Frontal cortex (tissue), 4 donors: ENCODE data around the gene SH3RF3. TPM values are rescaled to one million over a fixed set of nuclear protein-coding genes. Genes with fewer than 3 reads are reported as not detected.

ENCODE experiments used
- DNase-seq, 2 donors: peaks; one replicate each; pipeline ENCODE4 v3.0.0; 2012; ENCODE audit warnings: low spot score in 2 of 2
- FAIRE-seq: peaks from 2 replicates; lab custom pipeline; 2012; peaks lifted over from hg19 to GRCh38; lab: Jason Lieb, UNC
- total RNA-seq: library from RNA; depleted of rRNA; stranded (reverse); fragments of >200 nt; gene quantifications from one replicate; pipeline ENCODE4 v1.2.3, GENCODE V29; 2014
- donor health status: control.
- donor health status: control.
- donor health status: control.

The SH3RF3 gene
- total RNA-seq, 1 donor from 2014 or later: 9.0 TPM

DNA sequence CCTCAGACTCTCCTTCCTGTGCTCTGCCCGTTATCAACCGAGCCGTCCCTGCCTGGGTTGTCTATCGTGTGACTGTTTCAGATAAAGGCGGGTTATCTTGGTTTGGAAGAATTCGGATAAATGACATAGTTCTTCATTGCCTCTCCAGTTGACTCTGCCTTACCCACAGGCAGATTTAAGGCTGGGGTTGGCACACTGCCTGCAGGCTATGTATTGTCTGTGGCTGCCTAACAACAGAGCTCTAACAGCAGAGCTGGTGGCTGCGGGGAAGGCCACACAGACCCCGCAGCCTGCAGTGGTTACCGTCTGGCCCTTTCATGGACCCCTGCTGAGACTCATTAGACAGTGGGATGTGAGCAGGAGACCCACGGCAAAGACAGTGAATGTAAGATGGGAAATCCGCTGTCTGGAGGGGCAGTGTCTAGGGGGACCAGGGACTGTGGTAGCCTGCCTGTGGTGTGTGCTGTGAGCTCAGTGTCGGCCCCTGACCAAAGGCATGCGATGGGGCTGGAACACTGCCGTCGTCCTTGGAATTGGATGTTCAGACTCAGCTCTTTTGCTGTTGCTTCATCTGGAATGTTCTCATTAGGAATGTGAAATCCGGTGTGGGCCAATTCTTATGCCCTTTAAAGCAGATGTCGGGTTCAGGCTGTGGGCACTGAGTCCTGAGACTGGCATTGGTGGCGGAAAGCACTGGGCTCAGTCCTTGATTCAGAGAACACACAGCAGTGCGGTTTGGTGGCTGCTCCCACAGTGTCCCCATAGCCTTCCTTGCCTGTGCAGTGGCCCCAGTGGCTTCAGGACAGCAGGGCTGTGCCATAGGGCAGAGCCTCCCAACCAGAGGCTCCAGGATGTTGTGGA, 44.5 kb downstream of the SH3RF3 start:
- FAIRE-seq (no peak), DNase-seq (no peak)

DNA sequence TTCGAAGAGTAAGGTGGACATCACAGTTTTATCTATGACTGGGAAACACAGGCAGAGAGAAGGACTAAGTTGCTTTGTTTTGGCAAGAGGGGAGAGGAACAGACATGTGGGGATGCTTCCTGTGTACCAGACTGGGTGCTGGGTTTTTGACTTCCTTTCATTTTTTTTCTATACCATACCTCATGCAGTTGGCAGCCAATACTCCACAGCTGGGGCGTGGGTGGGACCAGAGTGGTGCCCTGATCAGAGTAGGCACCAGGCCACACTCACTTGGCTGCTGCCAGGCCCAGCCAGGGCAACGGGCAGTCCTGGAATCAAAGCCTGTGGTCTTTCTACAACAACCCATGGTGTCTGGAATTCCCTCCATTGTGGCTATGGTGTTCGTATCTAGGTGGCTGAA, 45.2 kb downstream of the SH3RF3 start:
- DNase-seq (no peak), FAIRE-seq (no peak)

- FAIRE-seq (no peak), DNase-seq (no peak)
Observed at GRCh38 chr2:109174626-109175349, 45.8 kb downstream of the SH3RF3 start.

DNA sequence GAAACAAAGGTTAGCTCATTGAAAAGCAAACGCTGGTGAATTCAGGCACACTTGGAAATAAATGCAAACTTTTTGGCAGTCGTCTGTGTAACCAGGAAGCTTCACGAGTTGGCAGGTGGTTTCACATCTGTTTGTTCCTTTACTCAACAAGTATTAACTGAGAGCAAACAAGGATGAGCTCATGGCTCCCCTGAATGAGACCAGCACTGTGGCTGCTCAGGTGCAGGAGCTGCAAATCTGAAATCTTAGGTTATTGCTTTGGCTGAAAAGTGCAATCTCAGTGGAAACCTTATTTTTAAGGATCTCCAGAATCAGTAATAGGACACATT, 46.3 kb downstream of the SH3RF3 start:
- FAIRE-seq: no peak
- no peak for DNase-seq

GRCh38 chr2:109176928-109177327, 47.9 kb downstream of the SH3RF3 start:
- FAIRE-seq (no peak), DNase-seq (no peak)

DNA sequence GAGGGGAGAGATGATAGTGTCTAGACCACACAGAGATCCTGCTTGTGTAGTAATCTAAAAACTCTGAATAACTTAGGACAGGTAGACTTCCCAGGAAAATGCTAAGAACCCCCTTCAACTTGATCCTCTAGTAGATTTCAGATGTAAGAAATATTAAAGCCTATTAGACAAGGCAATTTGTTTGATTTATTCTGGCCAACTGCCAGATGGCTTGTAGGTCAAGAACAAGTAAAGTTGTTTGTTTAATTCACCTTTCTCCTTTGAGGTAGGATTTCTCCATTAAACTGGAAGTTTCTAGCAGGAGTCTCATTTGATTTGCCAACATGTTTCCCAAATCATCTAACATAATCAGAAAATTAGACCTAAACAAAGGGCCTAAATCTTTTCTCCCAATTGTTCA, 48.6 kb downstream of the SH3RF3 start:
- DNase-seq: no peak
- FAIRE-seq: no peak

DNA sequence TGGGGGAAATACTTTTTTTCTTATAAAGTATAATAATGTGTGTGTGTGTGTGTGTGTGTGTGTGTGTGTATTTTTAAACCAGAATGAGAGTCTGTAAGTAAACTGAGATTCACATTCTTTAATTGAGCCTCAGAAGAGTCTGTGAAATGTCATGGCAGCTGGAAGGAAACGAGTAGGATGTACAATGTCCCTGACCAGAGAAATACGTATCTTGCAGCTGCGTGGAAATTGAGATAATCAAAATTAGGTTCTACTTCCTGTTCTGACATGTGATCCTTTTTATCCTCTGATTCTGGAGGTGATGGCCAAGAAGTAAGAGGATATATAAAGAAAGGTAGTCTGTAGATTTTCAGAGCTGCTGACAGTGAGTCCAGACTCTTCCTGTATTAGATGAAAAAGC, 50.0 kb downstream of the SH3RF3 start:
- no peak for DNase-seq
- FAIRE-seq: no peak

GRCh38 chr2:109180786-109181185, 51.8 kb downstream of the SH3RF3 start:
- FAIRE-seq (no peak), DNase-seq (no peak)

DNA sequence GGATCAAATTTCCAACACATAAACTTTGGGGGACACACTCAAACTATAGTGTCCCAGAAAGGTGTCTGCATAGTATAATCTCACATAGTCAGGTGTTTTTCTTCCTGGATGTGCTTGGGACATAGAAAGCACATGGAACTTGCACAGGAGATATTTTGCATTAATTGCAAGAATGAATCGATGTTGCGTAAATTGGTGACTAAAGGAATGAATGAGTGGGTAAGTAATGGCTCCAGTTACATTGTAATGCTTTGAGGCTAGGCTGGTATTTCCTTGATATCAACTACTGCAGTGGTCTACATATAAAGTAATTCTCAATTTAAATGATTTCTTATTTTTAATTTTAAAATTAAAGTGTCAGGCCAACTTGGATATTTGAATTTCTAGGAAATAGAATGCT, 53.4 kb downstream of the SH3RF3 start:
- FAIRE-seq (no peak), DNase-seq (no peak)

DNA sequence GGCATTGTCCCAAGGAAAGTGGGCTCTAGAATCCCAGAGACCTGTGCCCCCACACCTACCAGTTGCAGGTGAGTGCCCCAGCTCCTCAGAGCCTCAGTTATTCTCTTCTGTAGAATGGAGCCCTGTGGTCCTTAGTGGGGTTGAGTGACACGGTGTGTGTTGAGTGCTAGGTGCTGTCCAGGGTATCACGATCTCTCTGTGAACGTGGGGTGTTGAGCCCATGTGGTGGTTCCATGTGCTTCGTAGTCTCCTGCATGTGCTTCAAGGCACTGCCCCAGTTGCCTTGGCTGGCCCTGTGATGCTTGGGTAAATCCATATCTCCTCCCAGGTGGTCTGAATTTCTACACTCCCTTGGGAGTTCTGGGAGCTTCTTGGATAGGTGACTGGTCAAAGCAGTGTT, 54.9 kb downstream of the SH3RF3 start:
- no peak for DNase-seq
- FAIRE-seq: no peak

DNA sequence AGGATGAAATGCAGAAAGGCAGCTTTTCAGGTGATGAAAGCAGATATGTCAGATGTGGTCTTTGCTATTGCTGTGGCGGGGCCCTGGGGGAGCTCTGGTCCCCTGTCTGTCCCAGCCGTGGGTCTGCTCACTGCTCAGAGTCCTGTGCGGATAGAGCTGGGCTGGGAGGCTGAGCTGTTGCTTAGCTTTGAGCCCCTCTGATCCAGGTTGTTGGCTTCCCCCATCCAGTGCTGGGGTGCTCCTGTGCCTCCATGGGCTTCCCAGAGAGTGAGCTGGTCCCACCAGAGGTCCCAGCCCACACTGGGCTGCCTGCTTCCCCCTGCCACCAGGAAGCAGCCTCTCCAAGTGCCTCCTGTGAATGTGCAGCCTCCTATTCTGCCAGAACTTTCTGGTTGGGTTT, 55.4 kb downstream of the SH3RF3 start:
- FAIRE-seq (no peak), DNase-seq (no peak)

DNA sequence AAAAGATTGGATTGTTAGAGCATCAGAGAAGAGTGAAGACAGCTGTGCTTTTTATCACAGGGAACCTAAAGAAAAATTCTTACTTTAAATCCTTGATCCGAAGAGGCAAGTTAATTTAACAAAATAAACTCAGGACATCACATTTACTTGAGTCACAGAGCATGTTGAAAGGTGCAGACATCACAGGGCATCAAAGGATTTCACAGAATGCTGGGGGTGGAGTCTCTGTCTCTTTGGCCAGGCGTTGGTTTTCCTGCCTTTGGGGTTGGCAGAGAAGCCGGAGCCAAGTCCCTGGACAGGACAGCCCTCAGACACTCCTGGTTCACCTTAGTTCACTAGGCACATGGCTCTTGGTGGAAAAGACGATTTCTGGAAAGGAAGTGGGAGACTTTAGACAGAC, 56.3 kb downstream of the SH3RF3 start:
- no peak for DNase-seq
- no peak for FAIRE-seq

GRCh38 chr2:109185821-109186570, 57.0 kb downstream of the SH3RF3 start:
- no peak for FAIRE-seq
- no peak for DNase-seq

- no peak for DNase-seq
- no peak for FAIRE-seq
Observed at GRCh38 chr2:109186656-109187250, 57.7 kb downstream of the SH3RF3 start.

DNA sequence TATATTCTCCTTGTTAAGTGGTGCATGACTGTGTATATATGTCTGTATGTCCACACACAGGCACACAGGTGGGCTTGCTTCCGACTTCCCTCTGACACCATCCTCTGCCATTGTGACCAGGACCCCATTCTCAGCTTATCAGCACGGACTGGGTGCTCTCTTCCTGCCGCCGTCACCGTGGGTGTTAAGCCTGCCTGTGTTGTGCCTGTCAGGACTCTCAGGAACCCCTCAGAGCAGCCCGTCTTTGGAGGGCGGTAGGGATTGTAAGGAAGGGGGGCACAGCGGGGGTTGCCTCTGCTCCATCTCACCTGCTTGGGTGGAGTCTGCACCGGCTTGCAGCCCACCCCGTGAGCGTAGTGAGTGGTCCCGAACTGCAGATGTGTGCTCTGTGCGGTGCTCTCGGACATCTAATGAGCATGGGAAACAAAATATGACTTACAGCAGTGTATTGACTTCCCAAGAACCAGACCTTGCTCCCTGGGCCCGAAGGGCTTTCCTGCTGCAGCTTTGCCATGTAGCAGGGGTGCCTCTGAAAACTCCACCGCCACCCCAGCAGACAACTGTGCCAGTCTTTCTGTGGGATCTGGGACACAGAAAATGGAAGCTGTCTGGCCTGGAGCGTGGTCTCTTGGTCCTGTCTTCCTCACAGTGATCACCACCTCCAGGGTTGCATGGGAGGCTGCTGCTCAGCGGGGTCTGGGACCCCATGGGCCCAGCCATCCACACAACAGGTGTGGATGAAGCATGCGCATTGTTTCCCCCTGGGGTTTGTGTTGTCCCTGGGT, 58.9 kb downstream of the SH3RF3 start:
- no peak for DNase-seq
- FAIRE-seq: no peak

GRCh38 chr2:109188496-109188890, 59.5 kb downstream of the SH3RF3 start:
- DNase-seq (no peak), FAIRE-seq (no peak)

GRCh38 chr2:109188898-109189297, 59.9 kb downstream of the SH3RF3 start:
- FAIRE-seq: no peak

GRCh38 chr2:109189751-109190150, 60.7 kb downstream of the SH3RF3 start:
- DNase-seq (no peak), FAIRE-seq (no peak)

More at GRCh38 chr2:109188898-109189297, 59.9 kb downstream of the SH3RF3 start:
- DNase-seq: no peak

GRCh38 chr2:109193807-109194619, 65.0 kb downstream of the SH3RF3 start:
- no peak for FAIRE-seq
- DNase-seq: no peak
